ENCODE results near the gene BHLHE41.

Gene BHLHE41

GRCh38 chr12:26122061-26122680 lies 2.7 kb downstream of the BHLHE41 start:
- H3K27me3 ChIP-seq (ENCODE audit: control insufficient read depth, insufficient read depth, low read length) = peaks cover 89% of the 10 kb centered on the region
- H3K9ac ChIP-seq (ENCODE audit: low read depth, low read length) = no peak overlapping the region
- H3K4me1 ChIP-seq (ENCODE audit: control insufficient read depth, insufficient read depth, low read length) = peaks cover 35% of the 10 kb centered on the region
- H3K9me3 ChIP-seq (ENCODE audit: control insufficient read depth, insufficient read depth, low read length) = no peaks in the 10 kb centered on the region
- no peaks in the 10 kb centered on the region for H3K36me3 ChIP-seq (ENCODE audit: control insufficient read depth, insufficient read depth, low read length)
- H3K27ac ChIP-seq (ENCODE audit: low read depth, low read length) = no peak overlapping the region
- H3K4me3 ChIP-seq (ENCODE audit: low read depth, low read length) = peak overlapping the region; percentile 59

DNA sequence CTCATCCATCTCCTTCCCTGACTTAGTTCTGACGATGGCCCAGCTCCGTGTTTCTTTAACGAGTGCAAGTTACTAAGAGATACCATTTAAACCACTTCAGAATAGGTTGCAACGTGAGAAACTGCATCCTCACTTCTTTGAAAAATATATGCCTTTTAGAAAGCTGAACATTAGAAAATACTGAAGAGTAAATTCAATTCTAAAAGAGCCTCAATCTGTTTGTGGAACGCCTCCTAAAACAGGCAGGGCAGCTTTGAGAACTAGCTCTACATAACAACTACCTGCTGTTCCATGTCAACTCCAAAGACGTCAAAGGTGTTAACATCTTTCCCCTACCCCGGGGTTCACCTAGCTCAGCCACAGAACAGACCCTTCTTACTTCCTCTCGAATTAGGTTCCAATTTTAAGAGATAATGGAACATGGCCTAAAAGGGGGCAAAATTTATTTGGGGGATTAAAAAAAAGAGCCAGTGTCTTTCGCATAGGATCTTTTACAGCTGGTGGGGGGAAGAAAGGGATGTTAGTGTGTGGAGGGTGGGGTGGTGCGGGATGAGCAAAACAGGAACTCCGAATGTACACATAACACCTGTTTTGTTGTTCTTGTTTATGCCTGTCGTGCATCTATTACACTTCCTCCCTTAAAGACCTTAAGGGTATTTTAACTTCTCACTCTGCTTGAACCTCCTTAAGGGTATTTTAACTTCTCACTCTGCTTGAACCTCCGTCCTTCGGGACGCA lies 3.3 kb downstream of the BHLHE41 start:
- Histone ChIP-seq H3K4me1 (ENCODE audit: control insufficient read depth, insufficient read depth, low read length) (peaks cover 38% of the 10 kb centered on the region), H3K4me3 (ENCODE audit: low read depth, low read length) (peak overlapping the region; percentile 59), H3K36me3 (ENCODE audit: control insufficient read depth, insufficient read depth, low read length) (no peaks in the 10 kb centered on the region), H3K9ac (ENCODE audit: low read depth, low read length) (no peak overlapping the region), H3K27me3 (ENCODE audit: control insufficient read depth, insufficient read depth, low read length) (peaks cover 89% of the 10 kb centered on the region), H3K9me3 (ENCODE audit: control insufficient read depth, insufficient read depth, low read length) (no peaks in the 10 kb centered on the region), H3K27ac (ENCODE audit: low read depth, low read length) (no peak overlapping the region)

GRCh38 chr12:26120561-26121274 lies 4.1 kb downstream of the BHLHE41 start:
- Histone ChIP-seq H3K4me1 (ENCODE audit: control insufficient read depth, insufficient read depth, low read length) (peaks cover 40% of the 10 kb centered on the region), H3K36me3 (ENCODE audit: control insufficient read depth, insufficient read depth, low read length) (no peaks in the 10 kb centered on the region), H3K9me3 (ENCODE audit: control insufficient read depth, insufficient read depth, low read length) (no peaks in the 10 kb centered on the region), H3K27ac (ENCODE audit: low read depth, low read length) (no peak overlapping the region), H3K9ac (ENCODE audit: low read depth, low read length) (no peak overlapping the region), H3K4me3 (ENCODE audit: low read depth, low read length) (no peak overlapping the region), H3K27me3 (ENCODE audit: control insufficient read depth, insufficient read depth, low read length) (peaks cover 89% of the 10 kb centered on the region)

DNA sequence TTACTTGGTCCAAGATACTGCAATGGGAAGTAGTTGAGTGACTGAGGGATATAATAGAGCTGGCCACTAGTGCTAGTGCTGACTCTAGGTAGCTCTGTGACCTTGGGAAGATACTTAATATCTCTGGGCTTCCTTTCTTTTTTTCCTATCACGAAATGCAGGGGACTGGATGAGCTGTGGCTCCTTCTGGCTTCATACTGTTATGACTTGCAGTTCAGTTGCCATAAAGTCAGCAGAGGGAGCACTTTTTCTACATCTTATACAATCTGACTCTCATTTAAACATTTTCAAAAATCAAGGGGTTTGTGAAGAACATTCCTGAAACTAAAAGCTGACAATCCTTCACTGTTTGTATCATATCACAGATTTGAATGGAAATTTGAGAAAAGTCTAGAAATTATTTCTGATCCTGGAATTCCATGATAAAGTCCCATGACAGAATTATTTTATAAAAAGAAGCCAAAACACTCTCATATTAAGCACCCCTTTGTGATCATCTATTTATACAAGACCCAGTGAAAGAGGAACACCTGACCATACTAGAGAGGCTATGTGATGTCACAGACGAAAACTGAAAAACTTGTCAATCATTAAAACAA lies 5.3 kb downstream of the BHLHE41 start:
- Histone ChIP-seq H3K4me3 (ENCODE audit: low read depth, low read length) (no peak overlapping the region), H3K27me3 (ENCODE audit: control insufficient read depth, insufficient read depth, low read length) (peaks cover 91% of the 10 kb centered on the region), H3K4me1 (ENCODE audit: control insufficient read depth, insufficient read depth, low read length) (peaks cover 45% of the 10 kb centered on the region), H3K27ac (ENCODE audit: low read depth, low read length) (no peak overlapping the region), H3K9me3 (ENCODE audit: control insufficient read depth, insufficient read depth, low read length) (no peaks in the 10 kb centered on the region), H3K36me3 (ENCODE audit: control insufficient read depth, insufficient read depth, low read length) (no peaks in the 10 kb centered on the region), H3K9ac (ENCODE audit: low read depth, low read length) (no peak overlapping the region)

- Histone ChIP-seq H3K27me3 (ENCODE audit: control insufficient read depth, insufficient read depth, low read length) (peaks cover 80% of the 10 kb centered on the region), H3K9ac (ENCODE audit: low read depth, low read length) (no peak overlapping the region), H3K4me1 (ENCODE audit: control insufficient read depth, insufficient read depth, low read length) (peaks cover 40% of the 10 kb centered on the region), H3K4me3 (ENCODE audit: low read depth, low read length) (no peak overlapping the region), H3K9me3 (ENCODE audit: control insufficient read depth, insufficient read depth, low read length) (no peaks in the 10 kb centered on the region), H3K36me3 (ENCODE audit: control insufficient read depth, insufficient read depth, low read length) (no peaks in the 10 kb centered on the region), H3K27ac (ENCODE audit: low read depth, low read length) (no peak overlapping the region)
These were observed 6.5 kb downstream of the BHLHE41 start for GRCh38 chr12:26118308-26118707.

DNA sequence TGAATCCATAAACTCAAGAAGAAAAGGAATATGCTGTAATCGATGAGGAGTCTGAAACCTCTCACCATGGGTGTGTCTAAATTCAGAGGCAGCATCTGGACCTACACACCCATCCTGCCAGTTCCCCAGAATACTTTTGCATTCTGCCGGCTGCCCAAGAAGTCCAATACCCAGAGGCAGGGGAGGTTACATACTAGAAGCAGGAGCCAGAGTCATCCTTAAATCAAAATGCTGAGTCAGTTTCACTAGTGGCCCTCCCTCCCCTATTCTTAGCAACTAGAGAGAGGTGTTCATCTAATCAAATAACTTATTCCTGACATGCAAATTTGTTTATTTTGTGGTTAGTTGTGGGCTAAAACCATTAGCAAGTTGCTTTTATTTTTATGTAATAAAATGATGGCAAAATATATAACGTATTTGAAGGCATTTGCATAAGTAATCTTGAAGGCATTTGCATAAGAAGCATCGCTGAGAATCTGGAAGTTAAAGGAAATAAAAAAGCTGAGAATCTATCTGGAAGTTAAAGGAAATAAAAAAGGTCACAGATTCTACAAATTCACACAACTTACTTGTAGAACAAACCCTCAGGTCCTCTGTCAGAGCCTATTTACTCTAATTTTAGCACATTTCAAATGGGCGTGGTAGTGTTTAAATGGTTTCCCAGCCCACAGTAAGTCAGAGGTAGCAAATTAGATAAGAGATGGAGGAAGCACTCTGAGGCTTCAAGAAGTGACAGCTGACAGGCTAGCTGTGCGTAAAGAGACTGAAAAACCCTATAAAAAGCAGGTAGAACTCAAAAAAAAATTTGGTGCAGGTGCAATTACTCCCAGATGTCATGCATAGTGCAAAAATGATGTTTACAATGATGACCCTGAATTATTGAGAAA lies 7.8 kb downstream of the BHLHE41 start:
- Histone ChIP-seq H3K27ac (ENCODE audit: low read depth, low read length) (no peak overlapping the region), H3K4me3 (ENCODE audit: low read depth, low read length) (no peak overlapping the region), H3K9ac (ENCODE audit: low read depth, low read length) (no peak overlapping the region), H3K27me3 (ENCODE audit: control insufficient read depth, insufficient read depth, low read length) (peaks cover 67% of the 10 kb centered on the region), H3K9me3 (ENCODE audit: control insufficient read depth, insufficient read depth, low read length) (no peaks in the 10 kb centered on the region), H3K36me3 (ENCODE audit: control insufficient read depth, insufficient read depth, low read length) (no peaks in the 10 kb centered on the region), H3K4me1 (ENCODE audit: control insufficient read depth, insufficient read depth, low read length) (peaks cover 46% of the 10 kb centered on the region)

GRCh38 chr12:26114720-26115401 lies 10.0 kb downstream of the BHLHE41 start:
- H3K9ac ChIP-seq (ENCODE audit: low read depth, low read length) = no peak overlapping the region
- H3K4me3 ChIP-seq (ENCODE audit: low read depth, low read length) = peak overlapping the region; percentile 71
- no peaks in the 10 kb centered on the region for H3K36me3 ChIP-seq (ENCODE audit: control insufficient read depth, insufficient read depth, low read length)
- peaks cover 45% of the 10 kb centered on the region for H3K27me3 ChIP-seq (ENCODE audit: control insufficient read depth, insufficient read depth, low read length)
- peaks cover 42% of the 10 kb centered on the region for H3K4me1 ChIP-seq (ENCODE audit: control insufficient read depth, insufficient read depth, low read length)
- no peaks in the 10 kb centered on the region for H3K9me3 ChIP-seq (ENCODE audit: control insufficient read depth, insufficient read depth, low read length)
- H3K27ac ChIP-seq (ENCODE audit: low read depth, low read length) = peak overlapping the region; percentile 93

DNA sequence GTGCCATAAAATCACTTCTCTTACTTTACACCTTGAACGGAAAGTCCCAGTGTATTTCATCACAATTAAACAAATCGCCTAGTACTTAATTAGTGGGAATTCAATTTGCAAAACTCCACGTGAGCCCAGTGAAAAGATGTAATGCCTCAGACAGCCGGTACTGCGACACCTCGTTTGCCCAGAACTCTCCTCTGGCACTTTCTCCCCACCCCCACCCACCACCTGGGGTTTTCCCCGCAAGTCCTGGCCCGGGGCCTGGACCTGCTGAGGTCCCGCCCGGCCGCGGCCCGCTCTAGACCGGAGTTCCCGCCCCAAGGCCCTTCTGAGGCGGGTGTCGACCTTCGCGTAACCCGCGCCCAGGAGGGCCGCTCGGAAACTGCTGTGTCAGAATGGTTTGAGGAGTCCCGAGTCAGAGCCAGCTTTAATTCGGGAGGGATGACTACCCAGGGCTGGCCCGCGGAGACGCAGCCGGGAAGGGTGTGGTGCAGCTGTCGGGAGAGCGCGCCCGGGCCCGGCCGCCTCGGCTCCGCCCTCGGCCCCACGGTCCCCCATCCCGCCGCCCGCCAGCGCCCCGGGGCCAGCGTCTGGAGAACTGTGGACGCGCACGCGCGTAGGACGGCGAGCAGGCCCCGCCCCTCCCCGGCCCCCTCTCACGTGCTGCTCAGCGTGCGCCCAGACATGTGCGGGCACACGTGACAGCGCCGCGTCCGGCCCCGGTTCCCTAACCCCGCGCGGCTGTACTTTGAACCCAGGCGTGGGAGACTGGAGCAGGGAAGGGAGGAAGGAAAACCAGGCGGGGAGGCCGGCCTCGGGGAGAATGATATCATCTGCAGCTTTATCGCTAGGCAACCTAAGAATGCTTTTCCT lies 10.8 kb downstream of the BHLHE41 start:
- Histone ChIP-seq H3K4me1 (ENCODE audit: control insufficient read depth, insufficient read depth, low read length) (peaks cover 46% of the 10 kb centered on the region), H3K36me3 (ENCODE audit: control insufficient read depth, insufficient read depth, low read length) (no peaks in the 10 kb centered on the region), H3K4me3 (ENCODE audit: low read depth, low read length) (peak overlapping the region; percentile 71), H3K9ac (ENCODE audit: low read depth, low read length) (peak overlapping the region; percentile 74), H3K27me3 (ENCODE audit: control insufficient read depth, insufficient read depth, low read length) (peaks cover 41% of the 10 kb centered on the region), H3K9me3 (ENCODE audit: control insufficient read depth, insufficient read depth, low read length) (no peaks in the 10 kb centered on the region), H3K27ac (ENCODE audit: low read depth, low read length) (peak overlapping the region; percentile 93)

- Histone ChIP-seq H3K27ac (ENCODE audit: low read depth, low read length) (peak overlapping the region; percentile 93), H3K9ac (ENCODE audit: low read depth, low read length) (peak overlapping the region; percentile 74), H3K4me3 (ENCODE audit: low read depth, low read length) (peak overlapping the region; percentile 71), H3K9me3 (ENCODE audit: control insufficient read depth, insufficient read depth, low read length) (no peaks in the 10 kb centered on the region), H3K36me3 (ENCODE audit: control insufficient read depth, insufficient read depth, low read length) (no peaks in the 10 kb centered on the region), H3K4me1 (ENCODE audit: control insufficient read depth, insufficient read depth, low read length) (peaks cover 51% of the 10 kb centered on the region), H3K27me3 (ENCODE audit: control insufficient read depth, insufficient read depth, low read length) (peaks cover 35% of the 10 kb centered on the region)
These were observed 11.6 kb downstream of the BHLHE41 start for GRCh38 chr12:26113181-26113654.

All from HUES48 (cell line).